Measurements from ENCODE around the gene RET.

Gene RET

DNA sequence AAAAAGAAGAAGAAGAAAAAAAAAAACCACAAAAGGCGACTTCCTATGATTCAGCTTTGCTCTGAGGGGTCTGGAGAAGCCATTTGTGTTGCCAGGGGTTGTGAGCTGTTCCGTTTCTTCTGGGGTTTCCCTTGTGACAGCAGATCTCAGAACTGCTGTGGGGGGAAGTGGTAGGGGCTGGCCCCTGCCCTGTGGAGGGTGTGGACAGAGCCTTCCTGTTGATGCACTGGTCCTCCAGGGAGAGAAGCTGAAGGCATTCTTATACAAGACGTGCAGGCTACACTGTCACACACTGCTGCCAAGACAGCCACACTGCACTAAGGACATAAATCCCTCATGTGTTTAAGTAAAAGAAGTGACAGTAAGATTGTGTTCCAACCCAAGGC, 44.1 kb downstream of the RET start:
- peak in 1 of 2 experiments; percentile 40 for DNase-seq (ENCODE audit: low read depth in 2 of 2)

DNA sequence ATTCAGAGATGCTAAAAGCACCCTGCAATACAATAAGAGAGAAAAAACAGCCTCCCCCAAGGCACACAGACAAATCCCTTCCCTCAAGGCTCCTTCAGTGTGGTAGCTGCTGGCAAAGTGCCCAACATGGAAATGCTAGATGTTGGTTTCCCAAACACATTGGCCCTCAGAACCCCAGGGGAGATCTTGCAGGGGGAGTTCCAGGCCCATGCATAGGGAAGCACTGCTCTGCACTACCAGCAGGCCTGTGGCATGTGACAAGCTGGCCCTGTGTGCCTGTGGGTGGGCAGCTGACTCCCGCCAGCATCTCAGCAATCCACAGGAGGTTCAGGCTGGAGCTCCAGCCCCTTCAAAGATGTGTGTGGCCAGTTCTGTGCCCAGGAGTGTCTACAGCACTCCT, 44.6 kb downstream of the RET start:
- DNase-seq (ENCODE audit: low read depth in 2 of 2) = no peak

DNA sequence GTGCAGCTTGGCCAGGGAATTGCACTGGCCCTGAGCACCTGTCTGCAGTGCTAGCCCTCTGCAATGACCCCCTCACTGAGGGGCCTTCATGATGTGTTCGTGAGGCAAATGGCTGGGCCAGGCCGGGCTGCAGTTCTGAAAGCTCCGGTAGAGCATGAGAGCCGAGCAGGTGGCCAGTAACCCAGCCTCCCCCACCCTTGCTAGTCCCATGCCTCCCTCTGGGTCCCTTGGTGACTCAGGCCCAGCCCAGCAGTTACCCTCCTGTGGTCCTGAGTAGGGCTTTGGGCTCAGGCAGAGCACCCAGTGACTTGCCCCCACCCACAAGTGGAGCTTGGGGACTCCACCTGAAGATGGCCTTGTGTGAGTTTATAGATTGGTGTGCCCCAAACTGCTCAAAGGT, 45.2 kb downstream of the RET start:
- no peak for DNase-seq (ENCODE audit: low read depth in 2 of 2)

DNA sequence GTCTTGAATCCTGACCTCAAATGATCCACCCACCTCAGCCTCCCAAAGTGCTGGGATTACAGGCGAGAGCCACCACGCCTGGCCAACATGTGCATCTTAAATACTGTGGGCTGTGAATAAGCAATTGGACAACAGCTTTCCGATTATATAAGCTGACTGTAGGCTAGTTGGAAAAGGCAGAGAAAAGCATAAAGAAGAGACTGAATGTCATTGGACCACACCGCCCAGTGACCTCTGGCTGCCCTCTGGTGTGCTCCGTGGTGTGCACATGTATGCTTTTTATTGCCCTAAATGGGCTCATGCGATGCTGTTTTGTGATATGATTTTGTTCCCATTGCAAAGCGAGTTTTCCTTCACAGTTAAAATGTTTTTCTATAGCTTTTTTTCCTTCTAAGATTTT, 46.0 kb downstream of the RET start:
- DNase-seq (ENCODE audit: low read depth in 2 of 2) = no peak

DNA sequence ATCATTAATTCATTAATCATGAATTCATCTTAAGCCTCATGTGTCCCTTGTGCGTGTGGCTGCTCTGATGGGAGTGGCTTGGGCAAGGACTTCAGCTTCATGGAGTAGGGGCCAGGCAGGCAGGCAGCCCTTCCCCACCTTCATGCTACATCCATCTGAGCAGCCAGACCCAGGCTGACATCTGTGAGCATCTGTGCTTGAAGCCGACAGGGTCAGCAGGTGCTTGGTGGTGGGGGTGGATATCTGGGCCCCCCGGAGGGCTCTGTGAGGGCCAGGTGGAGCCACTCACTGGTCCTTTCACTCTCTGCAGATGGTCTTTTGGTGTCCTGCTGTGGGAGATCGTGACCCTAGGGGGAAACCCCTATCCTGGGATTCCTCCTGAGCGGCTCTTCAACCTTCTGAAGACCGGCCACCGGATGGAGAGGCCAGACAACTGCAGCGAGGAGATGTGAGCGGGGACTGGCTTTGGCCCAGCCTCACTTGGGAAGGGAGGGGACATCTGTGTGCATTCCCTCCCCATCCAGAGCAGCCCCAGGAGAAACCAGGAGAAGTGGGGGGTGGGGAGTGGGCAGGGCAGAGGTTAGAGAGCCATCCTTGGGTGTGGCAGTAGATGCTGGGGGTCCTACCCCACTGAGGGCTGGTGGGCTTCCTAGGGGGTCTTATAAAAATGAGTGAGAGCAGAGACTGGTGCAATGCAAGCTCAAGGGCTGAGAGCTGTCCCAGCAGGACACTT, 46.7 kb downstream of the RET start:
- DNase-seq (ENCODE audit: low read depth in 2 of 2) = no peak

DNA sequence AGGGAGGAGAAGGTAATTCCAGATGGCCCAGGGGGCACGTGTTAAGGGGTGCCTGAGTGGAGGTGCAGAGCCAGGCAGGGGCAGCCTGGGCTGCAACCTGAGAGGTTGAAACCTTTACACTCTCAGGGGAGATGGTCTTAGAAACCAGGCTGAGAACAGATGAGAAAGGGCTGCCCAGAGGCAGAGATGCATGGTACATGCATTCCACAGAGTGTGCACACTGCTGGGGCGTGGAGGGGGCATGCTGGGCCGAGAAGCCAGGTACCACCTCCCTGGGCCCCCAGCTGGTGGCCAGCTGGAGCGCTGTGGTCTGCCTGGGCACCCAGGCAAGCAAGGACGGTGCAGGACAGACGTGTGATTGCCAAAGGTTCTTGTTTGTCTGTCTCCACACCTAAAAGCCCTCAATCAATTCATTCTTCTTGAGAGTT, 47.2 kb downstream of the RET start:
- no peak for DNase-seq (ENCODE audit: low read depth in 2 of 2)

DNA sequence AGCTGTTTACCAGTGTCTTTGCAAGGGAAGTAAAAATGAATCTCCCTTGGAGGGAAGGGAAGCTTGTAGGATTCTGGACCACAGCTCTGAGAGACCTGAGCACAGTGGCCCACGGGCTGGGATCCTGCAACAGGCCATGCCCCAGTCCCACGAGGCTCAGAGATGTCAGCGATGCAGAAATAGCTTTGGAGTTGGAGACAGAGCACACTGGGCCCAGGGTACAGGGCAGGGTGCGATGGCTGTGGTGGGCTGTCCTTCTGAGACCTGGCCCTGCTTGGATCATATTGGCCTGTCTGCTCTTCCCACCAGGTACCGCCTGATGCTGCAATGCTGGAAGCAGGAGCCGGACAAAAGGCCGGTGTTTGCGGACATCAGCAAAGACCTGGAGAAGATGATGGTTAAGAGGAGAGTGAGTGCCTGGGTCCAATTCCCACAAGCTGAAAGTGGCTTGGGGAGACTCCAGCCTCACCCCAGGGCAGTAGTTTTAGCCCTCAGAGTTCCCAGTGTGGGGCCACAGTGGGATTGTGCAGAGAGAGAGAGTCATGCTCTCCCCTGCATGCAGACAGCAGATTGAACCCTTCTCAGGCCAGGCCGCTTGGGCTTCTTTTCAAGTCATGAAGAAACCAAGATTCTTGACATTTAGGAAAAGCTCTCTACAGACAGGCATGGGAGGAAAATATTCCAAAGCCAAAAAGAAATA, 47.9 kb downstream of the RET start:
- DNase-seq (ENCODE audit: low read depth in 2 of 2) = no peak

DNA sequence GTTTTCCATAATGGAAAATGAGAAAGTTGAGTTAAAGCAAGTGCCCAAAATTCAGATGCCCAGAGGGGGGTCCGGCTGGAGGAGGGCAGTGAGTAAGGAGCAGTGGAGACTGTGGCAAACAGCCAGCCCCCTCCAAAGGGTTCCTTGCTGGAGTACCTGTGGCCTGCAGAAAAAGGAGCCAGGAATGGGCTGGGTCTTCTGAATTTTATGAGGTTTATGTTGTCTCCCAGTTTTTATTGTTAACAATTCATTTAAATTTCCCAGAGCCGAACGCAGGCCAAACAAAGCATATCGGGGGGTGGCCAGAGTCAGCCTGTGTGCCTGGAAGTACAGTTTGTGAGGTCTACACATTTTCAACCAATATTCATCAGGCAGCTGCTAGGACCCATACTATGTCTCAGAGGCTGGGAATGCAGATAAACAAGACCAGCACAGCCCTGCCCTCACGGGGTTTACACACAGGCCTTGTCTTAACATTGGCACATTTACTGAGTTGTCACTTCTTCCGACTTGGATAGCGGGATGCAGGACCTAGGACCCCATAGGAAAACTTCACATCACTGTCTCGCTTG, 48.5 kb downstream of the RET start:
- no peak for DNase-seq (ENCODE audit: low read depth in 2 of 2)

DNA sequence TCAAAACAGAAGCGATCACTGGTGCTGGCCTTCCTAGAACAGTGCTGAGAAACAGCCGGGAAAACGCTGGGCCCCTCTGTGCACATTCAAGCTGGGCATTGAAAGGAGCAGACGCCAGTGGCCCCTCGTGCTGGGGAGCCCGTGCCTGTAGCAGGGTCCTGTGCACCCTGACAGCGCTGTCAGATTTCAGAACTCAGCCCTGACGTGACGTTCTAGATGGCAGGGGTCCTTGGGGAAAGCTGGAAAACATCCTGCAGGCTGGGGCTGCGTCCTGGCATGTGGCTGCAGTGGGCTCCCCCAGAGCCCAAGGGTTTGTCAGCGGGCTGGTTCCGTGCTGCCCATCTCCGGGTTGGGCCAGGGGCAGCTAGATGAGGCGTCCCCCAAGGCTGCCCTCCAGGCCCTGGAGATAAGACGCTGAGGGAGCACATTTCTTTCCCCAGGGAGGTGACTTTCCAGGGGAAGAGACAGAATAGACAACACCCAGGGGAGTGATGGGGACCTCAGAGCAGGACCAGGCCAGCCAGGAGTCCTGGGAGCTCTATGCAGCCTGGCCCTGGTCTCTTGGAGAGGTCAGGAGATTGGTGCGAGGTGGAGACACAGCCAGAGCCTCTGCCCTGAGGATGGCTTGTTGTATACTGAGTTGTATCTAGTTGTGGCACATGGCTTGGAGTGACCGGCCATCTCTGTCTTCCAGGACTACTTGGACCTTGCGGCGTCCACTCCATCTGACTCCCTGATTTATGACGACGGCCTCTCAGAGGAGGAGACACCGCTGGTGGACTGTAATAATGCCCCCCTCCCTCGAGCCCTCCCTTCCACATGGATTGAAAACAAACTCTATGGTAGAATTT, 49.2 kb downstream of the RET start:
- no peak for DNase-seq (ENCODE audit: low read depth in 2 of 2)

DNA sequence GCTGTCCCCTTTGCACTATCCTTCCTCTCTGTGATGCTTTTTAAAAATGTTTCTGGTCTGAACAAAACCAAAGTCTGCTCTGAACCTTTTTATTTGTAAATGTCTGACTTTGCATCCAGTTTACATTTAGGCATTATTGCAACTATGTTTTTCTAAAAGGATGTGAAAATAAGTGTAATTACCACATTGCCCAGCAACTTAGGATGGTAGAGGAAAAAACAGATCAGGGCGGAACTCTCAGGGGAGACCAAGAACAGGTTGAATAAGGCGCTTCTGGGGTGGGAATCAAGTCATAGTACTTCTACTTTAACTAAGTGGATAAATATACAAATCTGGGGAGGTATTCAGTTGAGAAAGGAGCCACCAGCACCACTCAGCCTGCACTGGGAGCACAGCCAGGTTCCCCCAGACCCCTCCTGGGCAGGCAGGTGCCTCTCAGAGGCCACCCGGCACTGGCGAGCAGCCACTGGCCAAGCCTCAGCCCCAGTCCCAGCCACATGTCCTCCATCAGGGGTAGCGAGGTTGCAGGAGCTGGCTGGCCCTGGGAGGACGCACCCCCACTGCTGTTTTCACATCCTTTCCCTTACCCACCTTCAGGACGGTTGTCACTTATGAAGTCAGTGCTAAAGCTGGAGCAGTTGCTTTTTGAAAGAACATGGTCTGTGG, 50.0 kb downstream of the RET start:
- DNase-seq (ENCODE audit: low read depth in 2 of 2) = no peak

DNA sequence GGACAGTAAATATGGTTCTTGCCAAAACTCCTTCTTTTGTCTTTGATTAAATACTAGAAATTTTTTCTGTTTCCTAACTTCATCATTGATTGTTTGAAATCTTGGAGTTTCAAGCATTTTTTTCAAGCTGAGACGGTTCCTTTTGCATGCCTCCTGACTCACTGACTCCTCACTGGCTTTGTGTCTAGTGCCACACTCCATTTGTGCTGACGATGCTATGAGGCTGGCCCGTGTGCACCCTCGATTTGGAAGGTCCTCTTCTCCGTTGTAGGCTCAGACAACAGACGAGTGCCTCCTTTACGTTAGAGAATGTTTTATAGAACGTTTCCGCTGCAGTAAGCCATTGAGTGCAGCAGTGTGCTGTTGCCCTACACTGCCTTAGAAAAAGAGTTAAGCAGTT, 50.6 kb downstream of the RET start:
- DNase-seq (ENCODE audit: low read depth in 2 of 2) = no peak

DNA sequence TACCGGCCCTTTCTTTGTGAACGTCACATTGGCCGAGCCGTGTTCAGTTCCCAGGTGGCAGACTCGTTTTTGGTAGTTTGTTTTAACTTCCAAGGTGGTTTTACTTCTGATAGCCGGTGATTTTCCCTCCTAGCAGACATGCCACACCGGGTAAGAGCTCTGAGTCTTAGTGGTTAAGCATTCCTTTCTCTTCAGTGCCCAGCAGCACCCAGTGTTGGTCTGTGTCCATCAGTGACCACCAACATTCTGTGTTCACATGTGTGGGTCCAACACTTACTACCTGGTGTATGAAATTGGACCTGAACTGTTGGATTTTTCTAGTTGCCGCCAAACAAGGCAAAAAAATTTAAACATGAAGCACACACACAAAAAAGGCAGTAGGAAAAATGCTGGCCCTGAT, 51.5 kb downstream of the RET start:
- no peak for DNase-seq (ENCODE audit: low read depth in 2 of 2)

DNA sequence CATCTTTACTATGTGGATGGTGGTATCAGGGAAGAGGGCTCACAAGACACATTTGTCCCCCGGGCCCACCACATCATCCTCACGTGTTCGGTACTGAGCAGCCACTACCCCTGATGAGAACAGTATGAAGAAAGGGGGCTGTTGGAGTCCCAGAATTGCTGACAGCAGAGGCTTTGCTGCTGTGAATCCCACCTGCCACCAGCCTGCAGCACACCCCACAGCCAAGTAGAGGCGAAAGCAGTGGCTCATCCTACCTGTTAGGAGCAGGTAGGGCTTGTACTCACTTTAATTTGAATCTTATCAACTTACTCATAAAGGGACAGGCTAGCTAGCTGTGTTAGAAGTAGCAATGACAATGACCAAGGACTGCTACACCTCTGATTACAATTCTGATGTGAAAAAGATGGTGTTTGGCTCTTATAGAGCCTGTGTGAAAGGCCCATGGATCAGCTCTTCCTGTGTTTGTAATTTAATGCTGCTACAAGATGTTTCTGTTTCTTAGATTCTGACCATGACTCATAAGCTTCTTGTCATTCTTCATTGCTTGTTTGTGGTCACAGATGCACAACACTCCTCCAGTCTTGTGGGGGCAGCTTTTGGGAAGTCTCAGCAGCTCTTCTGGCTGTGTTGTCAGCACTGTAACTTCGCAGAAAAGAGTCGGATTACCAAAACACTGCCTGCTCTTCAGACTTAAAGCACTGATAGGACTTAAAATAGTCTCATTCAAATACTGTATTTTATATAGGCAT, 52.3 kb downstream of the RET start:
- no peak for DNase-seq (ENCODE audit: low read depth in 2 of 2)

DNA sequence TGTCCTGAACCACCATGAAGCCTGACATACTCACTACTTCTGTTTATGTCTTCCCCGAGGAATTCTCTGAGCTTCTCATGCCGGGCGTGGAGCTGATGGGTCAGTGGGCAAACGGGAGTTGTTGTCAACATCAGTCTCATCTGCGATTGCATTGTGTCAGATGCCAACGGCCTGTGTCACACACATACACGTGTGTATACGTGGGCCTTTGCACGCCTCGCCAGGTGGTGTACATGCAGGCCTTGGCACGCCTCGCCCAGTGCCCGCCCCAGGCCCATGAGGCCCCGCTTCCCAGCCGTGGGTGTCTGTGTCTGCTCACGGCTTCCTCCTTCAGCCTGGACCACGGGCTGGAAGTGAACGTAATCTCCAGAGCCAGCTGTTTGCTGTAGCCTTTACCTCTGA, 53.9 kb downstream of the RET start:
- DNase-seq (ENCODE audit: low read depth in 2 of 2) = no peak

DNA sequence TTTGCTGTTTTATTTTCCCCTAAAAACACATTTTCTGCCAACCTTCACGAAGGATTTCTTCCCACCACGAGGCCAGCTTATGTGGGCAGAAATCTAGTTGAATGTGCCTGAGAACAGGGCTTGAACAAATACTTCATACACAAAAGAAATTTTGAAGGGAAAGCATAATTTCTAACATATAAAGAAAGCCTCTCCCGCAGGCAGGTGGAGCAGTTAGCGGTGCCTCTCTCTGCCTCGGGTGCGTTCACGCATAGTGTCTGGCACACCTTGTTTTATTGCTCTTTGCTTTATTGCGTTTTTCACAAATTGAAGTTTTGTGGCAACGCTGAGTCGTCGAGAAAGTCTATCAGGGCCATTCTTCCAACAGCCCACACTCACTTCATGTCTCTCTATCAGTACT, 54.4 kb downstream of the RET start:
- no peak for DNase-seq (ENCODE audit: low read depth in 2 of 2)

DNA sequence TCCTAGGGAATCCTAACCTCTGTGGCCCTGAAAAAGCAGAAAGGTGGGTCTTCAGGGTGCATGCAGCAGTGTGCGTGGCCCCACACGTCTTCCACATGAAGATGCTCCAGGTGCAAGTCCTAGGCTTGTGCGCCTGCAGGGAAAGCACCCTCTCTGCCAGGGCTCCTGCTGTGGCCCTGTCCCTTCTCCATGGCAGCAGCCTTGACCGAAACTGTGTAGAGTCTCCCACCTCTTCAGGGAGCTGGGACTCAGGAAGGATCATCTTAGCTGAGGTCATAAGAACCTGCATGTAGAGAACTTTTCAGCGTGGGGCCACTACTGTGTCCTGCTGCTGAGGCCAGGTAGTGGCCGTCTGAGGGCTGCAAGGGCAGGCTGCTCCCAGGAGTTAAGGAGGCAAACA, 55.0 kb downstream of the RET start:
- DNase-seq (ENCODE audit: low read depth in 2 of 2) = no peak

DNA sequence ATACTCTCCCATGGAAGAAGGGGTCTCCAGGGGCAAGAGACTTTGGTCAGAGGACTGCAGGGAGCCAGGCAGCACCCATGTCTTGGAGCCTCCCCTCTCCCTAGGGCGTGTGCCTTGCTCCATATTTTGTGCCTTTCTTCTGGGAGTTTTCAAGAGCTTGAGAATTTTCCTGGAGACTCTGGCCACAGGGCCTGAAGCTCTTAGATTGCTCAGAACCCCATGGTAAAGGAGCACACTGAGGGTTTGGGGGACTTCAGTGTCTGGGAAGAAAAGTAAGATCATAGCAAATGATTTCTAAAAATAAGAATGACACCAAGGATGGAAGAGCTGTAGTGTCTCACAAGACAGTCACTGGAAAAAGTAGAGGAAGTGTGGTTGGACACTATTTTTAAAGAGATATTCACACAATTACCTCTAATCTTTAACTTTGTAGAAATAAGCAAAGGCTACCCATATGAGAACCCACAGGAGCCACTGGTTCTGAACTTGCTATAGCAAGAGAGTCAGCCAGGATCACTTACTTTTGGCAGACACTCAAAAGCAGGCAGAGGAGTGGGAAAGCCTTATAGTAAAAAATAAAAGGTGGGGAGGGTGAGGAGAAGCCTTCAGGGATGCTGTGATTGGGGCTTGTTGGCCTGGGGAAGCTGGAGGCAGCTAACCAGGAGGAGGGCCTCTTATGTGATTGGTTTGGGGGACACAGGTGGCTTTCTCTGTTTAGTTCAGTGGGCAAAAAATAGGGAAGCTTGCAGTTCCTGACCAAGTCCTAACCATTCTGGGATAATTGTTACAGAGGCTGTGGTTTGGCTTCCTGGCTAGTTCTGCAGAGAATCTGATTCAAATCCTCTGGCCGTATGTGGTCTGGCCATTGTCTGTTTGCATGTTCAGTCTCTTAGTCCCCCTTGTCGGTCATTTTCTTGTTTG, 56.3 kb downstream of the RET start:
- no peak for DNase-seq (ENCODE audit: low read depth in 2 of 2)

DNA sequence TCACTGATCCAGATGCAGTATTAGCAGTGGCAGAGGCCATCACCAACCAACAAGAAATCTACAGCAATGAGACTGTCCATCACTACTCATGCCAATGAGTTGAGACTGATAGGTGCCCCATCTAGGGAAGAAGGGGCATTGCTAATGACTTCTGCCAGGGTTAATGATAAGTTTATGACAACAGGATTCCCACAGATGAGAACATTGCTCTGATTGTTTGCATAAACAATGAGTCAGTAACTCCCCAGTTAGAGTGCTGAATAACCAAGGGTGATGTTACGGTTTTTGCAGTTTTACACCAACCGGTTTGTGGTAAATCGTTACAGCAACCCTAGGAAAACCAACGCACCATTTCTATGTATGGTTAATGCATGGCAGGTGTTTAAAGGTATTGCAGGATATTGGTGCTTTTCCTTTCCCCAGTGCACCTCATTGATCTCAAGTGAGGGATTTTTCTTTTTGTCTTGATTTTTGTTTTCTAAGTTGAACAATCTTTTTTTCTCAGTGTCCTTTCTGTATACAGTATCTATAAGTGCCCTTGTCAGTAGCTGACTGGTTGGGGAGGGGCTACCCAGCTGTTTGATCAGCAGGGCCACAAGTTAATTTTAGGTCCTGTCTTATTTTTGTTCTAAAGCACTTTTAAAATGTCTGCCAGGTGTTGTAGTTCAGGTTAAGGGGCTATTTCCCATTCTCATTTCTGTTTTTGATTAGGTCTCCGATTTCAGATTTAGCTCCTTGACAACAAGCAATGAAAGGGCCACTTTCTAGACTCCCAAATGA, 57.4 kb downstream of the RET start:
- no peak for DNase-seq (ENCODE audit: low read depth in 2 of 2)

DNA sequence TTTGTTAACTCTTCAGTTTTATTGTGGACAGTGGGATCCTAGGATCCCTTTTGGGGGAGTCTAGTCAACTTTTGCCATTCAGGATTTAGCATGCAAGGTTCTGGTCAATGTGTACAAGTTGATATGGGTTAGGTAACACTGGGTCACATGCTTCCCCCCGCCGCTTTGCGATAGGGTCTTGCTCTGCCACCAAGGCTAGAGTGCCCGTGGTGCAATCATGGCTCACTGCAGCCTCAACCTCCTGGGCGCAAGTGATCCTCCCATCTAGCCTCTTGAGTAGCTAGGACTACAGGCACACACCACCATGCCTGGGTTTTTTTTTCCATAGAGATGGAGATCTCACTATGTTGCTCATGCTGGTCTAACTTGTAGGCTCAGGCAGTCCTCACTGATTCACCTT, 58.2 kb downstream of the RET start:
- DNase-seq (ENCODE audit: low read depth in 2 of 2) = no peak

Measured in stimulated activated CD4-positive, alpha-beta T cell treated with anti-CD3 and anti-CD28 coated beads, Interleukin-12 subunit alpha, Interleukin-12 subunit beta, amount 100 ng/mL, for 24 hours (primary cell).